GM12878 (cell line): ENCODE measurements around the gene PRKCE. TPM values are rescaled to one million over a fixed set of nuclear protein-coding genes. Genes with fewer than 3 reads are reported as not detected.

ENCODE experiments used
- ASH2L ChIP-seq: fragments of 300-600, 200-600 bp; sonication (generic); IDR thresholded peaks from 2 replicates; pipeline ENCODE4 v1.6.1; 2017; ENCODE audit warnings: low read depth, mild to moderate bottlenecking, borderline replicate concordance
- ATF7 ChIP-seq: fragments of 450-650 bp; IDR thresholded peaks from 2 replicates; pipeline ENCODE4 v1.6.1; 2016; ENCODE audit warnings: low read depth, mild to moderate bottlenecking
- BCL11A ChIP-seq: IDR thresholded peaks from 2 replicates; pipeline ENCODE4 v1.6.1; 2011; ENCODE audit warnings: low read depth, low read length
- BRCA1 ChIP-seq: IDR thresholded peaks from 2 replicates; pipeline ENCODE4 v1.6.1; 2011; ENCODE audit warnings: low read depth, low read length, improper control_type of control experiment
- CREM ChIP-seq: IDR thresholded peaks from 2 replicates; pipeline ENCODE4 v1.6.1; 2014; ENCODE audit warnings: antibody characterized with exemption, low read depth
- EED ChIP-seq: sonication (generic); IDR thresholded peaks from 2 replicates; pipeline ENCODE4 v1.6.1; 2016; ENCODE audit warnings: antibody characterized with exemption, low read depth
- EGR1 ChIP-seq, 2 experiments: IDR thresholded peaks; 1 replicate in 1 of 2; 2 replicates in 1 of 2; pipeline ENCODE4 v1.6.1; 2011 to 2012; ENCODE audit warnings: low read depth in 2 of 2, low read length in 2 of 2, borderline replicate concordance in 1 of 2, mild to moderate bottlenecking in 1 of 2, moderate library complexity in 1 of 2
- HDGF ChIP-seq: fragments of 450-650 bp; IDR thresholded peaks from 2 replicates; pipeline ENCODE4 v1.6.1; 2016; ENCODE audit warnings: antibody characterized with exemption
- MEF2A ChIP-seq: IDR thresholded peaks from 2 replicates; pipeline ENCODE4 v1.6.1; 2011; ENCODE audit warnings: low read depth, mild to moderate bottlenecking, low read length, moderate library complexity; ENCODE audit not compliant: insufficient read depth
- MYB ChIP-seq: fragments of 150-350 bp; IDR thresholded peaks from 2 replicates; pipeline ENCODE4 v1.6.1; 2014; ENCODE audit warnings: mild to moderate bottlenecking, low read depth, low read length, borderline replicate concordance
- NR2C2 ChIP-seq: IDR thresholded peaks from 2 replicates; pipeline ENCODE4 v1.6.1; 2011; ENCODE audit warnings: borderline replicate concordance, low read depth; ENCODE audit not compliant: control insufficient read depth, insufficient read length
- PML ChIP-seq: IDR thresholded peaks from 2 replicates; pipeline ENCODE4 v1.6.1; 2012; ENCODE audit warnings: low read length, inconsistent platforms
- POLR2A ChIP-seq: IDR thresholded peaks from 2 replicates; pipeline ENCODE4 v1.6.1; 2011; ENCODE audit warnings: low read depth, mild to moderate bottlenecking, low read length
- POU2F2 ChIP-seq: IDR thresholded peaks from 3 replicates; pipeline ENCODE4 v1.6.1; 2011; ENCODE audit warnings: low read depth, mild to moderate bottlenecking, low read length, borderline replicate concordance
- RAD51 ChIP-seq: fragments of 450-650 bp; IDR thresholded peaks from 2 replicates; pipeline ENCODE4 v1.6.1; 2016; ENCODE audit warnings: moderate library complexity, mild to moderate bottlenecking, inconsistent platforms
- SREBF2 ChIP-seq: IDR thresholded peaks from 2 replicates; pipeline ENCODE4 v1.6.1; 2012; ENCODE audit warnings: mild to moderate bottlenecking, low read length
- TBL1XR1 ChIP-seq: IDR thresholded peaks from 2 replicates; pipeline ENCODE4 v1.6.1; 2012; ENCODE audit warnings: low read depth, low read length, improper control_type of control experiment
- WRNIP1 ChIP-seq: IDR thresholded peaks from 2 replicates; pipeline ENCODE4 v1.6.1; 2011; ENCODE audit warnings: low read depth, low read length, improper control_type of control experiment, borderline replicate concordance
- ZBED1 ChIP-seq: IDR thresholded peaks from 2 replicates; pipeline ENCODE4 v1.6.1; 2016; ENCODE audit warnings: borderline replicate concordance
- ZNF24 ChIP-seq: fragments of 450-650 bp; IDR thresholded peaks from 2 replicates; pipeline ENCODE4 v1.6.1; 2017; ENCODE audit warnings: antibody characterized with exemption, mild to moderate bottlenecking
- polyA plus RNA-seq, 11 experiments: library from polyadenylated mRNA; depleted of rRNA in 4 of 11; unstranded in 6 of 11; stranded (reverse) in 5 of 11; fragments of >200 nt; fragmentation: Nextera tagmentation in 4 of 11; fragmentation: Illumina TruSeq in 1 of 11; extraction: Ambion mirVana in 4 of 11; extraction: Trizol in 1 of 11; gene quantifications; 1 replicate in 1 of 11; 2 replicates in 10 of 11; pipeline versions ENCODE4 v1.2.1 to v1.2.3, GENCODE V29; 2011 to 2016; ENCODE audit warnings: inconsistent platforms in 2 of 11, missing spikeins in 2 of 11, low read depth in 1 of 11
- total RNA-seq, 4 experiments: library from RNA; depleted of rRNA in 3 of 4; stranded (reverse); fragments of >200 nt in 3 of 4; fragmentation: Illumina TruSeq in 1 of 4; extraction: Trizol in 1 of 4; gene quantifications; 2 replicates each; pipeline versions ENCODE4 v1.2.1 to v1.2.3, GENCODE V29; 2013 to 2021
- TF ChIP-seq, protein P1 (sequence below): IDR thresholded peaks from 2 replicates; pipeline ENCODE4 v1.6.1; 2012; ENCODE audit warnings: low read depth, low read length, improper control_type of control experiment
- TF ChIP-seq, protein P2 (sequence below): fragments of 450-650 bp; IDR thresholded peaks from 2 replicates; pipeline ENCODE4 v1.6.1; 2017; ENCODE audit warnings: mild to moderate bottlenecking, low read depth, inconsistent platforms; ENCODE audit not compliant: poor library complexity, severe bottlenecking
- TF ChIP-seq, protein P3 (sequence below), 3 experiments: IDR thresholded peaks in 2 of 3; conservative IDR thresholded peaks in 1 of 3; 2 replicates each; pipeline ENCODE4 v1.5.1; 2011; ENCODE audit warnings: low read depth in 3 of 3, low read length in 3 of 3, mild to moderate bottlenecking in 3 of 3, control low read depth in 2 of 3, moderate library complexity in 2 of 3, inconsistent platforms in 1 of 3, mixed read lengths in 1 of 3; ENCODE audit not compliant: control insufficient read depth in 2 of 3, insufficient read depth in 1 of 3; ENCODE audit errors: extremely low read depth in 1 of 3
- TF ChIP-seq, protein P4 (sequence below): fragments of 450-650 bp; formaldehyde crosslinking; IDR thresholded peaks from 2 replicates; pipeline ENCODE4 v1.5.0; 2022; ENCODE audit warnings: mild to moderate bottlenecking, missing genetic modification characterization

The PRKCE gene
- total and polyA plus RNA-seq, 10 of the 15 experiments (the other 5 are each of a cell fraction or from before 2014, with no cell fraction given), result 2.6 to 28.2 (median 11.3) TPM

DNA sequence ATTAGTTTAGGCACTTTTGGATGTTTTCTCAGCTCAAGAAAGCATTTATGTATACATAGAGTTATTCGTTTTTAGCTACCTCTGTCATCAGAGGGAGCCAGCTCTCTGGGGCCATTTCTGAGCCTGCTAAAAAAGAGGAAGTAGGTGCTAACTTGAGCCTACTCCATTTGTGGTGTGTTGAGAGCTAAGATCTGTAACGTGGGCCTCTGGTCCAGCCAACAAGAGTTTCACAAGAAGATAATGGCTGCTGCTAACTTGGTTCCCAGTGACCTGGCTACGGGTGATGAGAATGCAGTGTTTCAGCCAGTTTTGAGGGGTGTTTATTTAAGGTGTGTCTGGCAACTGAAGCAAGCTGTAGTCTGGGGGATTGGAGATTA is 182.5 kb downstream of the PRKCE start (continued):
- TF ChIP-seq NR2C2, result no peak
- TF ChIP-seq, protein P1, sequence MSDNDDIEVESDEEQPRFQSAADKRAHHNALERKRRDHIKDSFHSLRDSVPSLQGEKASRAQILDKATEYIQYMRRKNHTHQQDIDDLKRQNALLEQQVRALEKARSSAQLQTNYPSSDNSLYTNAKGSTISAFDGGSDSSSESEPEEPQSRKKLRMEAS, result 0 out of 2 replicates have a peak, but pooled peaks have one; percentile 17
- no peak for TF ChIP-seq RAD51
- no peak for TF ChIP-seq WRNIP1
- peak; percentile 50; the same call in 1 of the 2 replicates for TF ChIP-seq ATF7
- peak; percentile 56 for TF ChIP-seq POLR2A
- peak; percentile 19; the same call in 1 of the 2 replicates for TF ChIP-seq BCL11A
- TF ChIP-seq MYB, result no peak
- TF ChIP-seq EED, result peak; percentile 31; the same call in 1 of the 2 replicates
- TF ChIP-seq HDGF, result no peak
- TF ChIP-seq, protein P2, sequence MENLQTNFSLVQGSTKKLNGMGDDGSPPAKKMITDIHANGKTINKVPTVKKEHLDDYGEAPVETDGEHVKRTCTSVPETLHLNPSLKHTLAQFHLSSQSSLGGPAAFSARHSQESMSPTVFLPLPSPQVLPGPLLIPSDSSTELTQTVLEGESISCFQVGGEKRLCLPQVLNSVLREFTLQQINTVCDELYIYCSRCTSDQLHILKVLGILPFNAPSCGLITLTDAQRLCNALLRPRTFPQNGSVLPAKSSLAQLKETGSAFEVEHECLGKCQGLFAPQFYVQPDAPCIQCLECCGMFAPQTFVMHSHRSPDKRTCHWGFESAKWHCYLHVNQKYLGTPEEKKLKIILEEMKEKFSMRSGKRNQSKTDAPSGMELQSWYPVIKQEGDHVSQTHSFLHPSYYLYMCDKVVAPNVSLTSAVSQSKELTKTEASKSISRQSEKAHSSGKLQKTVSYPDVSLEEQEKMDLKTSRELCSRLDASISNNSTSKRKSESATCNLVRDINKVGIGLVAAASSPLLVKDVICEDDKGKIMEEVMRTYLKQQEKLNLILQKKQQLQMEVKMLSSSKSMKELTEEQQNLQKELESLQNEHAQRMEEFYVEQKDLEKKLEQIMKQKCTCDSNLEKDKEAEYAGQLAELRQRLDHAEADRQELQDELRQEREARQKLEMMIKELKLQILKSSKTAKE, result no peak
- 0 out of 2 replicates have a peak, but pooled peaks have one; percentile 16 for TF ChIP-seq MEF2A
- TF ChIP-seq, protein P3, sequence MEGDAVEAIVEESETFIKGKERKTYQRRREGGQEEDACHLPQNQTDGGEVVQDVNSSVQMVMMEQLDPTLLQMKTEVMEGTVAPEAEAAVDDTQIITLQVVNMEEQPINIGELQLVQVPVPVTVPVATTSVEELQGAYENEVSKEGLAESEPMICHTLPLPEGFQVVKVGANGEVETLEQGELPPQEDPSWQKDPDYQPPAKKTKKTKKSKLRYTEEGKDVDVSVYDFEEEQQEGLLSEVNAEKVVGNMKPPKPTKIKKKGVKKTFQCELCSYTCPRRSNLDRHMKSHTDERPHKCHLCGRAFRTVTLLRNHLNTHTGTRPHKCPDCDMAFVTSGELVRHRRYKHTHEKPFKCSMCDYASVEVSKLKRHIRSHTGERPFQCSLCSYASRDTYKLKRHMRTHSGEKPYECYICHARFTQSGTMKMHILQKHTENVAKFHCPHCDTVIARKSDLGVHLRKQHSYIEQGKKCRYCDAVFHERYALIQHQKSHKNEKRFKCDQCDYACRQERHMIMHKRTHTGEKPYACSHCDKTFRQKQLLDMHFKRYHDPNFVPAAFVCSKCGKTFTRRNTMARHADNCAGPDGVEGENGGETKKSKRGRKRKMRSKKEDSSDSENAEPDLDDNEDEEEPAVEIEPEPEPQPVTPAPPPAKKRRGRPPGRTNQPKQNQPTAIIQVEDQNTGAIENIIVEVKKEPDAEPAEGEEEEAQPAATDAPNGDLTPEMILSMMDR (IDR thresholded peaks at IDR 0.05 in 2 of 3, conservative IDR thresholded peaks at IDR 0.05 in 1 of 3; ENCODE audit: control insufficient read depth in 2 of 3, extremely low read depth in 1 of 3, insufficient read depth in 1 of 3, low read depth in 3 of 3, low read length in 3 of 3), result peak in 2 of 3 experiments; percentile 3 to 15; a peak in 1 of 6 replicates
- TF ChIP-seq ZNF24, result no peak
- TF ChIP-seq EGR1 (IDR thresholded peaks at IDR 0.05; ENCODE audit: borderline replicate concordance in 1 of 2, low read depth in 2 of 2, low read length in 2 of 2), result no peak
- TF ChIP-seq CREM, result peak; percentile 52
- no peak for TF ChIP-seq POU2F2
- TF ChIP-seq PML, result peak; percentile 60; the same call in 1 of the 2 replicates
- peak; percentile 28; the same call in 1 of the 2 replicates for TF ChIP-seq ZBED1
- TF ChIP-seq BRCA1, result no peak
- no peak for TF ChIP-seq SREBF2
- TF ChIP-seq TBL1XR1, result no peak
- TF ChIP-seq, protein P4, sequence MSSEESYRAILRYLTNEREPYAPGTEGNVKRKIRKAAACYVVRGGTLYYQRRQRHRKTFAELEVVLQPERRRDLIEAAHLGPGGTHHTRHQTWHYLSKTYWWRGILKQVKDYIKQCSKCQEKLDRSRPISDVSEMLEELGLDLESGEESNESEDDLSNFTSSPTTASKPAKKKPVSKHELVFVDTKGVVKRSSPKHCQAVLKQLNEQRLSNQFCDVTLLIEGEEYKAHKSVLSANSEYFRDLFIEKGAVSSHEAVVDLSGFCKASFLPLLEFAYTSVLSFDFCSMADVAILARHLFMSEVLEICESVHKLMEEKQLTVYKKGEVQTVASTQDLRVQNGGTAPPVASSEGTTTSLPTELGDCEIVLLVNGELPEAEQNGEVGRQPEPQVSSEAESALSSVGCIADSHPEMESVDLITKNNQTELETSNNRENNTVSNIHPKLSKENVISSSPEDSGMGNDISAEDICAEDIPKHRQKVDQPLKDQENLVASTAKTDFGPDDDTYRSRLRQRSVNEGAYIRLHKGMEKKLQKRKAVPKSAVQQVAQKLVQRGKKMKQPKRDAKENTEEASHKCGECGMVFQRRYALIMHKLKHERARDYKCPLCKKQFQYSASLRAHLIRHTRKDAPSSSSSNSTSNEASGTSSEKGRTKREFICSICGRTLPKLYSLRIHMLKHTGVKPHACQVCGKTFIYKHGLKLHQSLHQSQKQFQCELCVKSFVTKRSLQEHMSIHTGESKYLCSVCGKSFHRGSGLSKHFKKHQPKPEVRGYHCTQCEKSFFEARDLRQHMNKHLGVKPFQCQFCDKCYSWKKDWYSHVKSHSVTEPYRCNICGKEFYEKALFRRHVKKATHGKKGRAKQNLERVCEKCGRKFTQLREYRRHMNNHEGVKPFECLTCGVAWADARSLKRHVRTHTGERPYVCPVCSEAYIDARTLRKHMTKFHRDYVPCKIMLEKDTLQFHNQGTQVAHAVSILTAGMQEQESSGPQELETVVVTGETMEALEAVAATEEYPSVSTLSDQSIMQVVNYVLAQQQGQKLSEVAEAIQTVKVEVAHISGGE (CRISPR knock-in tag), result no peak
- TF ChIP-seq ASH2L, result no peak
